ENCODE results near the gene PDZRN3.

Gene PDZRN3

GRCh38 chr3:73558727-73559075 is 66.0 kb downstream of the PDZRN3 start:
- H3K4me3 ChIP-seq (replicated peaks in 1 of 2; ENCODE audit: low read depth in 2 of 2, low read length in 2 of 2): no peak overlapping the region
- DNase-seq (ENCODE audit: low read depth in 2 of 2): peak; percentile 11 to 88
- TF ChIP-seq CTCF (IDR thresholded peaks at IDR 0.05; ENCODE audit: low read depth, low read length): no peak

GRCh38 chr3:73557986-73558726 is 66.6 kb downstream of the PDZRN3 start:
- peak; percentile 37 to 56 for DNase-seq (ENCODE audit: low read depth in 2 of 2)
- no peak for TF ChIP-seq CTCF (IDR thresholded peaks at IDR 0.05; ENCODE audit: low read depth, low read length)
- H3K4me3 ChIP-seq (replicated peaks in 1 of 2; ENCODE audit: low read depth in 2 of 2, low read length in 2 of 2): no peak overlapping the region

- no peak for TF ChIP-seq CTCF (IDR thresholded peaks at IDR 0.05; ENCODE audit: low read depth, low read length)
- peak in 1 of 2 donors; percentile 24 for DNase-seq (ENCODE audit: low read depth in 2 of 2)
- H3K4me3 ChIP-seq (replicated peaks in 1 of 2; ENCODE audit: low read depth in 2 of 2, low read length in 2 of 2): no peak overlapping the region
Observed at GRCh38 chr3:73556520-73557372, 68.0 kb downstream of the PDZRN3 start.

GRCh38 chr3:73555076-73555475 is 69.7 kb downstream of the PDZRN3 start:
- no peak overlapping the region for H3K4me3 ChIP-seq (replicated peaks in 1 of 2; ENCODE audit: low read depth in 2 of 2, low read length in 2 of 2)
- no peak for TF ChIP-seq CTCF (IDR thresholded peaks at IDR 0.05; ENCODE audit: low read depth, low read length)
- no peak for DNase-seq (ENCODE audit: low read depth in 2 of 2)

- TF ChIP-seq CTCF (IDR thresholded peaks at IDR 0.05; ENCODE audit: low read depth, low read length): no peak
- H3K4me3 ChIP-seq (replicated peaks in 1 of 2; ENCODE audit: low read depth in 2 of 2, low read length in 2 of 2): no peak overlapping the region
- DNase-seq (ENCODE audit: low read depth in 2 of 2): peak in 1 of 2 donors; percentile 38
Observed at GRCh38 chr3:73552700-73553099, 72.0 kb downstream of the PDZRN3 start.

- H3K4me3 ChIP-seq (replicated peaks in 1 of 2; ENCODE audit: low read depth in 2 of 2, low read length in 2 of 2): no peak overlapping the region
- TF ChIP-seq CTCF (IDR thresholded peaks at IDR 0.05; ENCODE audit: low read depth, low read length): no peak
- no peak for DNase-seq (ENCODE audit: low read depth in 2 of 2)
Observed at GRCh38 chr3:73550032-73550431, 74.7 kb downstream of the PDZRN3 start.

Measured in cardiac fibroblast (primary cell).